Panc1 (cell line): Measurements from ENCODE around the gene HS3ST3A1.

Experiments
- POLR2AphosphoS5 ChIP-seq: IDR thresholded peaks from 2 replicates; pipeline ENCODE4 v1.6.1; 2012; ENCODE audit warnings: mild to moderate bottlenecking, low read depth, low read length, moderate library complexity
- TCF7L2 ChIP-seq: IDR thresholded peaks from 2 replicates; pipeline ENCODE4 v1.6.1; 2011; ENCODE audit warnings: mild to moderate bottlenecking, low read depth, low read length, inconsistent platforms
- TF ChIP-seq, protein P1 (sequence below): fragments of 450-650 bp; IDR thresholded peaks from 2 replicates; pipeline ENCODE4 v1.5.1; 2017; ENCODE audit warnings: mild to moderate bottlenecking
- TF ChIP-seq, protein P2 (sequence below), 2 experiments: IDR thresholded peaks; 2 replicates each; pipeline ENCODE4 v1.6.1; 2011 to 2012; ENCODE audit warnings: low read depth in 2 of 2, control low read depth in 1 of 2, low read length in 1 of 2, mild to moderate bottlenecking in 1 of 2, moderate library complexity in 1 of 2; ENCODE audit not compliant: insufficient read depth in 1 of 2

DNA sequence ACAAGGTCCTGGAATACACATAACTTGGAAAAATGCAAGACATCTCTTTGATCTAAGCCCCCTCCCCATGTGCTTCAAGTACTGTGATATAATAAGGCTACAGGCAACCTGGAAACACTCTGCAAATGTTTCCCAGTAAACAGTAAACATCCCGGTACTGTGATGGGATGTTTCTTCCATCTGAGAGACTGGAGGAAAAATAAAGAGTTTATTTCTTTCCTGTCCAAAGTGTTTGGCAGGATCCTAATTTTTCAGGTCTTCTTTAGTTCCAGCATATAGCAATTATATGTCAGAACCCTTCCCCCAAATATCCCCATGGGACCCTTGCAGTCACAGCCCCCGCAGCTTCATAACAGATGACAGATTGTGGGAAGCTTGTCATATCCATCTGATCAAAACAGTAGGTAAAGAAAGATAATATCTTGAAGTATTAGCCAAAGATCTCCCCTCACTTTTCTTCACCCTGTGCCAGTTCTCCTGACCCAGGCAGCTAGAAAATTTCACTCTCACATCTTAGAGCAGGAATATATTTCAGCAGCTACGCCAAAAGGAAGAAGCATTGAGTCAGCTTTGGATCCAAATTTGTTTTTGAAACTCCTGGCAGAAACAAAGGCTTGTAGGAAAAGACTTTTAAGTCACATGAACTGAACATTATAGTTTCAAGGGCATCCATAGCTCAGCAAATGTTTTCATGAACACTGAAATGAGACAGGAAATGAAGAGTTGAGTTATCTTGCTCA lies 141.3 kb downstream of the HS3ST3A1 start:
- TF ChIP-seq, protein P1, sequence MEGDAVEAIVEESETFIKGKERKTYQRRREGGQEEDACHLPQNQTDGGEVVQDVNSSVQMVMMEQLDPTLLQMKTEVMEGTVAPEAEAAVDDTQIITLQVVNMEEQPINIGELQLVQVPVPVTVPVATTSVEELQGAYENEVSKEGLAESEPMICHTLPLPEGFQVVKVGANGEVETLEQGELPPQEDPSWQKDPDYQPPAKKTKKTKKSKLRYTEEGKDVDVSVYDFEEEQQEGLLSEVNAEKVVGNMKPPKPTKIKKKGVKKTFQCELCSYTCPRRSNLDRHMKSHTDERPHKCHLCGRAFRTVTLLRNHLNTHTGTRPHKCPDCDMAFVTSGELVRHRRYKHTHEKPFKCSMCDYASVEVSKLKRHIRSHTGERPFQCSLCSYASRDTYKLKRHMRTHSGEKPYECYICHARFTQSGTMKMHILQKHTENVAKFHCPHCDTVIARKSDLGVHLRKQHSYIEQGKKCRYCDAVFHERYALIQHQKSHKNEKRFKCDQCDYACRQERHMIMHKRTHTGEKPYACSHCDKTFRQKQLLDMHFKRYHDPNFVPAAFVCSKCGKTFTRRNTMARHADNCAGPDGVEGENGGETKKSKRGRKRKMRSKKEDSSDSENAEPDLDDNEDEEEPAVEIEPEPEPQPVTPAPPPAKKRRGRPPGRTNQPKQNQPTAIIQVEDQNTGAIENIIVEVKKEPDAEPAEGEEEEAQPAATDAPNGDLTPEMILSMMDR: no peak
- TF ChIP-seq, protein P2, sequence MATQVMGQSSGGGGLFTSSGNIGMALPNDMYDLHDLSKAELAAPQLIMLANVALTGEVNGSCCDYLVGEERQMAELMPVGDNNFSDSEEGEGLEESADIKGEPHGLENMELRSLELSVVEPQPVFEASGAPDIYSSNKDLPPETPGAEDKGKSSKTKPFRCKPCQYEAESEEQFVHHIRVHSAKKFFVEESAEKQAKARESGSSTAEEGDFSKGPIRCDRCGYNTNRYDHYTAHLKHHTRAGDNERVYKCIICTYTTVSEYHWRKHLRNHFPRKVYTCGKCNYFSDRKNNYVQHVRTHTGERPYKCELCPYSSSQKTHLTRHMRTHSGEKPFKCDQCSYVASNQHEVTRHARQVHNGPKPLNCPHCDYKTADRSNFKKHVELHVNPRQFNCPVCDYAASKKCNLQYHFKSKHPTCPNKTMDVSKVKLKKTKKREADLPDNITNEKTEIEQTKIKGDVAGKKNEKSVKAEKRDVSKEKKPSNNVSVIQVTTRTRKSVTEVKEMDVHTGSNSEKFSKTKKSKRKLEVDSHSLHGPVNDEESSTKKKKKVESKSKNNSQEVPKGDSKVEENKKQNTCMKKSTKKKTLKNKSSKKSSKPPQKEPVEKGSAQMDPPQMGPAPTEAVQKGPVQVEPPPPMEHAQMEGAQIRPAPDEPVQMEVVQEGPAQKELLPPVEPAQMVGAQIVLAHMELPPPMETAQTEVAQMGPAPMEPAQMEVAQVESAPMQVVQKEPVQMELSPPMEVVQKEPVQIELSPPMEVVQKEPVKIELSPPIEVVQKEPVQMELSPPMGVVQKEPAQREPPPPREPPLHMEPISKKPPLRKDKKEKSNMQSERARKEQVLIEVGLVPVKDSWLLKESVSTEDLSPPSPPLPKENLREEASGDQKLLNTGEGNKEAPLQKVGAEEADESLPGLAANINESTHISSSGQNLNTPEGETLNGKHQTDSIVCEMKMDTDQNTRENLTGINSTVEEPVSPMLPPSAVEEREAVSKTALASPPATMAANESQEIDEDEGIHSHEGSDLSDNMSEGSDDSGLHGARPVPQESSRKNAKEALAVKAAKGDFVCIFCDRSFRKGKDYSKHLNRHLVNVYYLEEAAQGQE (IDR thresholded peaks at IDR 0.05; ENCODE audit: insufficient read depth in 1 of 2, low read depth in 2 of 2, low read length in 1 of 2): no peak
- TF ChIP-seq POLR2AphosphoS5 (no peak), TCF7L2 (no peak)
